ENCODE measurements around the gene PEMT. TPM values are rescaled to one million over a fixed set of nuclear protein-coding genes. Genes with fewer than 3 reads are reported as not detected.
A peak's percentile ranks its signal among the peaks of the same experiment; 100 is the strongest.

The PEMT gene
- total and polyA plus RNA-seq, 2 experiments from 2014 or later: 54.8 to 55.2 TPM

DNA sequence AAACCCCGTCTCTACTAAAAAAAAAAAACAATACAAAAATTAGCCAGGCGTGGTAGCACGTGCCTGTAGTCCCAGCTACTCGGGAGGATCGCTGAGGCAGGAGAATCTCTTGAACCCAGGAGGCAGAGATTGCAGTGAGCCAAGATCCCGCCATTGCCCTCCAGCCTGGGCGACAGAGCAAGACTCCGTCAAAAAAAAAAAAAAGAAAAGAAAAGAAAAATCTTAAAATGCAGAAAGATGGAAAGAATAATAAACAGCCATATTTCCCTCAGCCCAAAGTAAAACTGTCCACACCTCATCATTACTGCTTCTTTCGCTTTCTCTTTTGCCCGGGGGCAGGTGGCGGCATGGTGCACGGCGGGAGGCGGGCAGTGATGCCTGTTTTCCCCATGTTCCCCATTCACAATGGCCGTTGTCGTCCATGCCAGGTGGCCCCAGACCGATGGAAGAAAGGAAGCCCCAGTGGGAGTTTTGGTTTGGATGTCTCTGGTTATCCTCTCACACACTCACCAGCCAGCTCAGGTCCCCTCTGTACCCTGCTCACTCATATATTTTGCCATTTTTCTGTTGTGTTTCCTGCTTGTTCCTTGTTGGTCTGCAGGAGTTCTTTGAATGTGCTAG is 37.0 kb upstream of the PEMT start:
- ATAC-seq (no peak), DNase-seq (ENCODE audit: low spot score) (no peak)
- Histone ChIP-seq H3K36me3 (ENCODE audit: insufficient read depth) (no peaks in the 10 kb centered on the region), H3K79me2 (replicated peaks; ENCODE audit: insufficient read depth) (no peaks in the 10 kb centered on the region), H3K4me3 (no peak overlapping the region), H3K27ac (ENCODE audit: low read depth) (no peak overlapping the region), H3K4me2 (no peak overlapping the region), H3F3A (replicated peaks; ENCODE audit: low read depth) (peaks cover 10% of the 10 kb centered on the region; the same call in 1 of the 2 replicates), H3K4me1 (ENCODE audit: insufficient read depth) (peaks cover 21% of the 10 kb centered on the region), H3K27me3 (ENCODE audit: insufficient read depth) (no peaks in the 10 kb centered on the region), H3K9me2 (ENCODE audit: insufficient read depth) (no peaks in the 10 kb centered on the region), H4K20me1 (replicated peaks; ENCODE audit: insufficient read depth) (no peaks in the 10 kb centered on the region), H2AFZ (peak overlapping the region; percentile 78; the same call in 1 of the 2 replicates)
- H3K27ac Mint-ChIP-seq: no peak overlapping the region
- TF ChIP-seq, protein P1, sequence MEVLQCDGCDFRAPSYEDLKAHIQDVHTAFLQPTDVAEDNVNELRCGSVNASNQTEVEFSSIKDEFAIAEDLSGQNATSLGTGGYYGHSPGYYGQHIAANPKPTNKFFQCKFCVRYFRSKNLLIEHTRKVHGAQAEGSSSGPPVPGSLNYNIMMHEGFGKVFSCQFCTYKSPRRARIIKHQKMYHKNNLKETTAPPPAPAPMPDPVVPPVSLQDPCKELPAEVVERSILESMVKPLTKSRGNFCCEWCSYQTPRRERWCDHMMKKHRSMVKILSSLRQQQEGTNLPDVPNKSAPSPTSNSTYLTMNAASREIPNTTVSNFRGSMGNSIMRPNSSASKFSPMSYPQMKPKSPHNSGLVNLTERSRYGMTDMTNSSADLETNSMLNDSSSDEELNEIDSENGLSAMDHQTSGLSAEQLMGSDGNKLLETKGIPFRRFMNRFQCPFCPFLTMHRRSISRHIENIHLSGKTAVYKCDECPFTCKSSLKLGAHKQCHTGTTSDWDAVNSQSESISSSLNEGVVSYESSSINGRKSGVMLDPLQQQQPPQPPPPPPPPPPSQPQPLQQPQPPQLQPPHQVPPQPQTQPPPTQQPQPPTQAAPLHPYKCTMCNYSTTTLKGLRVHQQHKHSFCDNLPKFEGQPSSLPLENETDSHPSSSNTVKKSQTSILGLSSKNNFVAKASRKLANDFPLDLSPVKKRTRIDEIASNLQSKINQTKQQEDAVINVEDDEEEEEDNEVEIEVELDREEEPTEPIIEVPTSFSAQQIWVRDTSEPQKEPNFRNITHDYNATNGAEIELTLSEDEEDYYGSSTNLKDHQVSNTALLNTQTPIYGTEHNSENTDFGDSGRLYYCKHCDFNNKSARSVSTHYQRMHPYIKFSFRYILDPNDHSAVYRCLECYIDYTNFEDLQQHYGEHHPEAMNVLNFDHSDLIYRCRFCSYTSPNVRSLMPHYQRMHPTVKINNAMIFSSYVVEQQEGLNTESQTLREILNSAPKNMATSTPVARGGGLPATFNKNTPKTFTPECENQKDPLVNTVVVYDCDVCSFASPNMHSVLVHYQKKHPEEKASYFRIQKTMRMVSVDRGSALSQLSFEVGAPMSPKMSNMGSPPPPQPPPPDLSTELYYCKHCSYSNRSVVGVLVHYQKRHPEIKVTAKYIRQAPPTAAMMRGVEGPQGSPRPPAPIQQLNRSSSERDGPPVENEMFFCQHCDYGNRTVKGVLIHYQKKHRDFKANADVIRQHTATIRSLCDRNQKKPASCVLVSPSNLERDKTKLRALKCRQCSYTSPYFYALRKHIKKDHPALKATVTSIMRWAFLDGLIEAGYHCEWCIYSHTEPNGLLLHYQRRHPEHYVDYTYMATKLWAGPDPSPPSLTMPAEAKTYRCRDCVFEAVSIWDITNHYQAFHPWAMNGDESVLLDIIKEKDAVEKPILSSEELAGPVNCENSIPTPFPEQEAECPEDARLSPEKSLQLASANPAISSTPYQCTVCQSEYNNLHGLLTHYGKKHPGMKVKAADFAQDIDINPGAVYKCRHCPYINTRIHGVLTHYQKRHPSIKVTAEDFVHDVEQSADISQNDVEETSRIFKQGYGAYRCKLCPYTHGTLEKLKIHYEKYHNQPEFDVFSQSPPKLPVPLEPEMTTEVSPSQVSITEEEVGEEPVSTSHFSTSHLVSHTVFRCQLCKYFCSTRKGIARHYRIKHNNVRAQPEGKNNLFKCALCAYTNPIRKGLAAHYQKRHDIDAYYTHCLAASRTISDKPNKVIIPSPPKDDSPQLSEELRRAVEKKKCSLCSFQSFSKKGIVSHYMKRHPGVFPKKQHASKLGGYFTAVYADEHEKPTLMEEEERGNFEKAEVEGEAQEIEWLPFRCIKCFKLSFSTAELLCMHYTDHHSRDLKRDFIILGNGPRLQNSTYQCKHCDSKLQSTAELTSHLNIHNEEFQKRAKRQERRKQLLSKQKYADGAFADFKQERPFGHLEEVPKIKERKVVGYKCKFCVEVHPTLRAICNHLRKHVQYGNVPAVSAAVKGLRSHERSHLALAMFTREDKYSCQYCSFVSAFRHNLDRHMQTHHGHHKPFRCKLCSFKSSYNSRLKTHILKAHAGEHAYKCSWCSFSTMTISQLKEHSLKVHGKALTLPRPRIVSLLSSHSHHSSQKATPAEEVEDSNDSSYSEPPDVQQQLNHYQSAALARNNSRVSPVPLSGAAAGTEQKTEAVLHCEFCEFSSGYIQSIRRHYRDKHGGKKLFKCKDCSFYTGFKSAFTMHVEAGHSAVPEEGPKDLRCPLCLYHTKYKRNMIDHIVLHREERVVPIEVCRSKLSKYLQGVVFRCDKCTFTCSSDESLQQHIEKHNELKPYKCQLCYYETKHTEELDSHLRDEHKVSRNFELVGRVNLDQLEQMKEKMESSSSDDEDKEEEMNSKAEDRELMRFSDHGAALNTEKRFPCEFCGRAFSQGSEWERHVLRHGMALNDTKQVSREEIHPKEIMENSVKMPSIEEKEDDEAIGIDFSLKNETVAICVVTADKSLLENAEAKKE (CRISPR knock-in tag; IDR thresholded peaks at IDR 0.05): no peak
- TF ChIP-seq, protein P2, sequence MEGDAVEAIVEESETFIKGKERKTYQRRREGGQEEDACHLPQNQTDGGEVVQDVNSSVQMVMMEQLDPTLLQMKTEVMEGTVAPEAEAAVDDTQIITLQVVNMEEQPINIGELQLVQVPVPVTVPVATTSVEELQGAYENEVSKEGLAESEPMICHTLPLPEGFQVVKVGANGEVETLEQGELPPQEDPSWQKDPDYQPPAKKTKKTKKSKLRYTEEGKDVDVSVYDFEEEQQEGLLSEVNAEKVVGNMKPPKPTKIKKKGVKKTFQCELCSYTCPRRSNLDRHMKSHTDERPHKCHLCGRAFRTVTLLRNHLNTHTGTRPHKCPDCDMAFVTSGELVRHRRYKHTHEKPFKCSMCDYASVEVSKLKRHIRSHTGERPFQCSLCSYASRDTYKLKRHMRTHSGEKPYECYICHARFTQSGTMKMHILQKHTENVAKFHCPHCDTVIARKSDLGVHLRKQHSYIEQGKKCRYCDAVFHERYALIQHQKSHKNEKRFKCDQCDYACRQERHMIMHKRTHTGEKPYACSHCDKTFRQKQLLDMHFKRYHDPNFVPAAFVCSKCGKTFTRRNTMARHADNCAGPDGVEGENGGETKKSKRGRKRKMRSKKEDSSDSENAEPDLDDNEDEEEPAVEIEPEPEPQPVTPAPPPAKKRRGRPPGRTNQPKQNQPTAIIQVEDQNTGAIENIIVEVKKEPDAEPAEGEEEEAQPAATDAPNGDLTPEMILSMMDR (conservative IDR thresholded peaks at IDR 0.05; ENCODE audit: low read depth in 2 of 2): no peak
- no peak for TF ChIP-seq CREB1 (CRISPR knock-in tag; IDR thresholded peaks at IDR 0.05; ENCODE audit: low read depth)
- TF ChIP-seq JUNB (IDR thresholded peaks at IDR 0.05; ENCODE audit: unreplicated experiment): no peak
- TF ChIP-seq, protein P3, sequence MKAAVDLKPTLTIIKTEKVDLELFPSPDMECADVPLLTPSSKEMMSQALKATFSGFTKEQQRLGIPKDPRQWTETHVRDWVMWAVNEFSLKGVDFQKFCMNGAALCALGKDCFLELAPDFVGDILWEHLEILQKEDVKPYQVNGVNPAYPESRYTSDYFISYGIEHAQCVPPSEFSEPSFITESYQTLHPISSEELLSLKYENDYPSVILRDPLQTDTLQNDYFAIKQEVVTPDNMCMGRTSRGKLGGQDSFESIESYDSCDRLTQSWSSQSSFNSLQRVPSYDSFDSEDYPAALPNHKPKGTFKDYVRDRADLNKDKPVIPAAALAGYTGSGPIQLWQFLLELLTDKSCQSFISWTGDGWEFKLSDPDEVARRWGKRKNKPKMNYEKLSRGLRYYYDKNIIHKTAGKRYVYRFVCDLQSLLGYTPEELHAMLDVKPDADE (IDR thresholded peaks at IDR 0.05): no peak
- no peak for TF ChIP-seq POLR2AphosphoS5 (IDR thresholded peaks at IDR 0.05; ENCODE audit: low read depth)
- TF ChIP-seq NANOG (IDR thresholded peaks at IDR 0.05; ENCODE audit: borderline replicate concordance): no peak
- TF ChIP-seq, protein P4, sequence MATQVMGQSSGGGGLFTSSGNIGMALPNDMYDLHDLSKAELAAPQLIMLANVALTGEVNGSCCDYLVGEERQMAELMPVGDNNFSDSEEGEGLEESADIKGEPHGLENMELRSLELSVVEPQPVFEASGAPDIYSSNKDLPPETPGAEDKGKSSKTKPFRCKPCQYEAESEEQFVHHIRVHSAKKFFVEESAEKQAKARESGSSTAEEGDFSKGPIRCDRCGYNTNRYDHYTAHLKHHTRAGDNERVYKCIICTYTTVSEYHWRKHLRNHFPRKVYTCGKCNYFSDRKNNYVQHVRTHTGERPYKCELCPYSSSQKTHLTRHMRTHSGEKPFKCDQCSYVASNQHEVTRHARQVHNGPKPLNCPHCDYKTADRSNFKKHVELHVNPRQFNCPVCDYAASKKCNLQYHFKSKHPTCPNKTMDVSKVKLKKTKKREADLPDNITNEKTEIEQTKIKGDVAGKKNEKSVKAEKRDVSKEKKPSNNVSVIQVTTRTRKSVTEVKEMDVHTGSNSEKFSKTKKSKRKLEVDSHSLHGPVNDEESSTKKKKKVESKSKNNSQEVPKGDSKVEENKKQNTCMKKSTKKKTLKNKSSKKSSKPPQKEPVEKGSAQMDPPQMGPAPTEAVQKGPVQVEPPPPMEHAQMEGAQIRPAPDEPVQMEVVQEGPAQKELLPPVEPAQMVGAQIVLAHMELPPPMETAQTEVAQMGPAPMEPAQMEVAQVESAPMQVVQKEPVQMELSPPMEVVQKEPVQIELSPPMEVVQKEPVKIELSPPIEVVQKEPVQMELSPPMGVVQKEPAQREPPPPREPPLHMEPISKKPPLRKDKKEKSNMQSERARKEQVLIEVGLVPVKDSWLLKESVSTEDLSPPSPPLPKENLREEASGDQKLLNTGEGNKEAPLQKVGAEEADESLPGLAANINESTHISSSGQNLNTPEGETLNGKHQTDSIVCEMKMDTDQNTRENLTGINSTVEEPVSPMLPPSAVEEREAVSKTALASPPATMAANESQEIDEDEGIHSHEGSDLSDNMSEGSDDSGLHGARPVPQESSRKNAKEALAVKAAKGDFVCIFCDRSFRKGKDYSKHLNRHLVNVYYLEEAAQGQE (IDR thresholded peaks at IDR 0.05; ENCODE audit: unreplicated experiment): no peak
- TF ChIP-seq ZNF331 (CRISPR knock-in tag; IDR thresholded peaks at IDR 0.05; ENCODE audit: low read depth): no peak
- no peak for TF ChIP-seq EZH2 (IDR thresholded peaks at IDR 0.05; ENCODE audit: low read depth, unreplicated experiment)
- TF ChIP-seq STAT1 (IDR thresholded peaks at IDR 0.05; ENCODE audit: unreplicated experiment): no peak
- TF ChIP-seq ZNF114 (CRISPR knock-in tag; IDR thresholded peaks at IDR 0.05): no peak
- TF ChIP-seq EZH2phosphoT487 (IDR thresholded peaks at IDR 0.05; ENCODE audit: unreplicated experiment): no peak
- H3K4me1 Mint-ChIP-seq: peaks cover 19% of the 10 kb centered on the region; the same call in 2 of the 3 replicates
- peaks cover 10% of the 10 kb centered on the region for H3K9me3 Mint-ChIP-seq
- H3K36me3 Mint-ChIP-seq (ENCODE audit: low read depth): peaks cover 6% of the 10 kb centered on the region; the same call in 1 of the 3 replicates
- H3K4me3 Mint-ChIP-seq: no peak overlapping the region
- H3K27me3 Mint-ChIP-seq (ENCODE audit: insufficient read depth, low read depth, poor library complexity): peaks cover 8% of the 10 kb centered on the region
